GM10248 (cell line): ENCODE data around the gene SORCS3.

Source experiments
- CTCF ChIA-PET: fragments of 300-600 bp; sonication (Branson Sonifier 250); formaldehyde crosslinking; extraction: SDS; loops from one replicate; lab custom pipeline; 2021; ENCODE audit warnings: antibody characterized with exemption; lab: Yijun Ruan, JAX
- POLR2A ChIA-PET: fragments of 350-650 bp; sonication (Branson Sonifier 250); formaldehyde crosslinking; extraction: SDS; loops from one replicate; lab custom pipeline; 2020; ENCODE audit warnings: antibody characterized with exemption; lab: Yijun Ruan, JAX
- DNase-seq: peaks from one replicate; pipeline ENCODE4 v3.0.0; 2012; ENCODE audit errors: extremely low spot score
- CTCF ChIP-seq: IDR thresholded peaks from 2 replicates; pipeline ENCODE4 v1.5.1; 2012; ENCODE audit warnings: mild to moderate bottlenecking, low read depth; ENCODE audit errors: extremely low read depth, missing control alignments, control extremely low read depth

Gene SORCS3

GRCh38 chr10:105239311-105240219, 598.5 kb downstream of the SORCS3 start:
- DNase-seq, result no peak
- ChIA-PET CTCF (interaction anchor here (0.9 to 1.6 kb wide), 2 partner anchors 11 to 1127 kb away, joined by 3 read pairs; no protein-coding TSS in a partner anchor), POLR2A (no interaction called here)
- no peak for TF ChIP-seq CTCF

GRCh38 chr10:105241254-105241653, 600.2 kb downstream of the SORCS3 start:
- ChIA-PET CTCF (no interaction called here), POLR2A (no interaction called here)
- no peak for DNase-seq
- no peak for TF ChIP-seq CTCF

- TF ChIP-seq CTCF, result no peak
- ChIA-PET CTCF (interaction anchor here (0.6 to 1.0 kb wide), 2 partner anchors 21 to 28 kb away, joined by 3 read pairs; no protein-coding TSS in a partner anchor), POLR2A (no interaction called here)
- DNase-seq, result no peak
Observed at GRCh38 chr10:105243381-105243780, 602.3 kb downstream of the SORCS3 start.

- ChIA-PET CTCF (interaction anchor here (0.6 to 1.0 kb wide), 2 partner anchors 20 to 28 kb away, joined by 3 read pairs; no protein-coding TSS in a partner anchor), POLR2A (no interaction called here)
- no peak for DNase-seq
- no peak for TF ChIP-seq CTCF
Observed at GRCh38 chr10:105243825-105244224, 602.7 kb downstream of the SORCS3 start.

- no peak for DNase-seq
- no peak for TF ChIP-seq CTCF
- POLR2A ChIA-PET, result no interaction called here
- CTCF ChIA-PET, result no interaction called here
Observed at GRCh38 chr10:105247831-105248499, 606.9 kb downstream of the SORCS3 start.

GRCh38 chr10:105252911-105253310, 611.8 kb downstream of the SORCS3 start:
- no peak for DNase-seq
- no peak for TF ChIP-seq CTCF
- POLR2A ChIA-PET, result no interaction called here
- CTCF ChIA-PET, result no interaction called here
